Ramos (cell line): ENCODE measurements around the gene ZNF892.
"Not testable (repeated sequence)": the region's sequence is repeated elsewhere in the genome, so short reads cannot be mapped to it uniquely, and the experiment has no call there.

Experiments used
- in situ Hi-C: fragments of 300-500 bp; cut with MboI; formaldehyde crosslinking; loops from one replicate; pipeline ENCODE4 v1.14.3; 2022; ENCODE audit warnings: low sequenced_read_pairs; ENCODE audit not compliant: unreplicated experiment

ZNF892 gene

GRCh38 chr2:95220449-95220848 is 13.1 kb downstream of the ZNF892 start:
- in situ Hi-C loops = no loop called here

GRCh38 chr2:95225658-95226057 is 18.3 kb downstream of the ZNF892 start:
- in situ Hi-C loops = no loop called here

DNA sequence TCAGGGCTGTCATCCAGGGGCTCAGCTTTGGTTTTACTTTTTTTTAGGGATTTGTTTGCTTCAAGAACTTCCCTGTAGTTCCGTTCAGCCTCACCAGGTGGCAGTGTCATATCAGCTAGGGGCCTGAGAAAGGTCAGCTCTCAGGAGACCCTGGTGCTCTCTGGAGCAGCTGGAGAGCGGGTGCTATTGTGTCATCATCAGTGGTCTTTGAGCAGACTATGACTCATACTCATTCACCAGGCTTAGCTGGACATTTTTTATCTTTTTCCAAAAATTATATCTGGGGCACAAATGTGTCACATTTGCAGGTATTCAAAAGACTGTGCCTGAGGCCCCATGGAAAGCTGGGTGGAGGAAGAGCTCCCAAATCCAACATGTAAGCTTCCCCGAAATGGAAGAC is 24.4 kb downstream of the ZNF892 start:
- in situ Hi-C loops = no loop called here

- in situ Hi-C loops = no loop called here
These were observed 24.9 kb downstream of the ZNF892 start for GRCh38 chr2:95232232-95232631.

DNA sequence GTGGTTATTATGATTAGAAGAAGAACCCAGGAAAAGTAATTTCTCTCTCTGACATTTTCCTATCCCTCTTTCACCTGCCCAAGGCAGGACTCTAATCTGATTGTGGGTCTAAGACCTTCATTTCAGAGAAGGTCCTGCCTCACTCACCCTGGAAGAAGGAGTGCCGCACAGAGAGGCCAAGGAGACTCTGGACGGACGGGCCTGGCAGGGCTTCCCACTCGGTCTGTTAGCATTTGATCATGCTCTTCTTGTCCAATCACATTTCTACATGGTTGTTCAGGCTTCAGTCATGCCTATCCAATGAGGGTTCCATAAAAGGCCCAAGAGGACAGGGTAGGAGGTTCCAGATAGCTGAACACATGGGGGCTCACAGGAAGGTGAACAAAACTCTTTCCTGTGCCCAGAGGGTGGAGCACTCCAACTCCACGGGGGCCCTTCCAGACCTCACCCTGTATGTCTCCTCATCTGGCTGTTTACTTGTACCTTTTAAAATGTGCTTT is 27.0 kb downstream of the ZNF892 start:
- in situ Hi-C loops = no loop called here

DNA sequence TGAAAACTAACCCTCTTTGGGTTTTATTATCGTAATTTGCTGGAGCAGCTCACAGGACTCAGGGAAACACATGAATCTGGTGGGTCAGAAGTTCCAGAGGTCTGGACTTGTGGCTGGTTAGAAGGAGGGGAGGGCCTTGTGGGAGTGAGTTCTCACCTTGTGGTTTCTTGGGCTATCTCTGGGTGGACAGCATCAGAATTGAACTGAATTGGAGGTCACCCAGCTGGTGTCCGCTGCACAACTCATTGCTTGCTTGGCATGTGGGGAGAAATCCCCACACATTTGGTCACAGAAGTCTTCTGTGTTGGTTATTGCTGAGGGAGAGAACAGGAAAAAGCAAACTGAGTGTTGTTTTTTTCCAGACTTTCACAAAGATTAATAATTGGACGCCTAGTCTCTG is 27.5 kb downstream of the ZNF892 start:
- in situ Hi-C loops = no loop called here

DNA sequence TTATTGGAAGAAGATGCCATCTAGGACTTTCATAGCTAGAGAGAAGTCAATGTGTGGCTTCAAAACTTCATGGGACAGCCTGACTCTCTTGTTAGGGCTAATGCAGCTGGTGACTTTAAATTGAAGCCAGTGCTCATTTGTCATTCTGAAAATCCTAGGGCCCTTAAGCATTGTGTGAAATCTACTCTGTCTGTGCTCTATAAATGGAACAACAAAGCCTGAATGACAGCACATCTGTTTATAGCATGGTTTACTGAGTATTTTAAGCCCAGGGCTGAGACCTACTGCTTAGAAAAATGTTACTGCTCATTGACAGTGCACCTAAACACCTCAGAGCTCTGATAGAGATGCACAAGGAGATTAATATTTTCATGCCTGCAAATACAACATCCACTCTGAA is 30.8 kb downstream of the ZNF892 start:
- in situ Hi-C loops = no loop called here

GRCh38 chr2:95240091-95240490 is 32.8 kb downstream of the ZNF892 start:
- in situ Hi-C loops = no loop called here

DNA sequence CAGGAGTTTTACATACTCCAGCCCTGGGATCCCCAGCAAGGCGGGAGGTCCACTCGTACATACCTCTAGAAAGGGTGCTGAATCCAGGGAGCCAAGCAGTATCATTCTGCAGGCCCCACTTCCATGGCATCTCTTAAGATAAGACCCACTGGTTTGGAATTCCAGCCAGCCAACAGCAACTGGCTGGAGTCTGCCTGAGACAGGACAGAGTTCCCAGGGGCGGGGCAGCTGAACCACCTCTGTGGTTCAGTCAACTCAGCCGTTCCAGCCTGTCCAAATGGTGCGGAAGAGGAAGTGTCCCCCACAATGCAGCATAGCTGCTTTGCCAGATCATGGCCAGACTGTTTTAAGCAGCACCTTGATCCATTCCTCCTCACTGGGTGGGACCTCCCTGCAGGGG is 33.2 kb downstream of the ZNF892 start:
- in situ Hi-C loops = no loop called here

DNA sequence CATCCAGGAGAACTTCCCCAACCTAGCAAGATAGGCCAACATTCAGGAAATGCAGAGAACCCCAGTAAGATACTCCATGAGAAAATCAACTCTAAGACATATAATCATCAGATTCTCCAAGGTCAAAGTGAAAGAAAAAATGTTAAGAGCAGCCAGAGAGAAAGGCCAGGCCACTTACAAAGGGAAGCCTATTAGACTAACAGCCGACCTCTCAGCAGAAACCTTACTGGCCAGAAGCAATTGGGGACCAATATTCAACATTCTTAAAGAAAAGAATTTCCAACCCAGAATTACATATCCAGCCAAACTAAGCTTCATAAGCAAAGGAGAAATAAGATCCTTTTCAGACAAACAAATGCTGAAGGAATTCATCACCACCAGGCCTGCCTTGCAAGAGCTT is 34.8 kb downstream of the ZNF892 start:
- in situ Hi-C loops = not testable (repeated sequence)
